T-helper 2 cell treated with Interferon-gamma antibody and Interleukin-4, amounts not matched to agents 100 ng/mL and 5 ng/mL, for 36 hours (primary cell): ENCODE measurements around the gene ACO1. TPM values are rescaled to one million over a fixed set of nuclear protein-coding genes. Genes with fewer than 3 reads are reported as not detected.

Source experiments
- intact Hi-C: fragments of 100-400 bp; cut with micrococcal nuclease; formaldehyde crosslinking; loops from one replicate; pipeline ENCODE4 v1.15.1; 2023
- total RNA-seq: library from RNA; stranded (reverse); gene quantifications from 2 replicates; pipeline ENCODE4 v1.2.3, GENCODE V29; 2022

Gene ACO1
- total RNA-seq, 1 donor from 2014 or later, result 9.8 TPM

GRCh38 chr9:32483343-32483742, 98.9 kb downstream of the ACO1 start:
- intact Hi-C loops, result no loop called here

DNA sequence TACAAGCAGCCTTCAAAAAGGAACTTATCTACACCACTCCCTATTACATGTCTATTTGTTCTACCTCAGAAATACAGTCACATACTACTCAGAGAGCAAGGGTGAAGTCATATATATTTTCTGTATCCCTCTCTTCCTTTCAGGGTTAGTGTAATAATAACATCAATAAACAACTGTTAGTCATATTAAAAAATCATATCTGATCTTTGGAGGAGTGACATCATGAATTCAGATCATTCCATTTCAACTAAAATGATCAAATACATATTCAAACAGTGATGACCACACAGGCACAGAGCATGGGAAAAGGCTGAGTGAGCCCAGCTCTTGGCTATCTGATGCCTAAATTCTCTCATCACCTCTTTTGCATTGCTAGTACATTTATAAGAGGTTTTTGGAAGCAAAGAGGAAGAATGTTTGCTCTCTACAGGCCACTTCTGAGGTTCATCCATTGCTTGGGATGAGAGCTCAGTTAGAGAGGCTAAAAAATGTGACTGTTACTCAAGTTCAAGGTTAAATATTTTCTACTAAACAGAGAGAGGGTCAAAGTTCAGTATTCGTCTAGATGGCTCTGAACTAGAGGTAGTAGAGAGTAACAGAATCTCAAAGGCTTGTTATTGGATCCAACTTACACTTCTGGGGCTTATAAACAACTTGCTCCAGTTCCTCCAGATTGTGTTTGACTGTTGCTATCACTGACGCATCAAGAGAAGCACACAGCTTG, 102.6 kb downstream of the ACO1 start:
- intact Hi-C loops, result no loop called here

DNA sequence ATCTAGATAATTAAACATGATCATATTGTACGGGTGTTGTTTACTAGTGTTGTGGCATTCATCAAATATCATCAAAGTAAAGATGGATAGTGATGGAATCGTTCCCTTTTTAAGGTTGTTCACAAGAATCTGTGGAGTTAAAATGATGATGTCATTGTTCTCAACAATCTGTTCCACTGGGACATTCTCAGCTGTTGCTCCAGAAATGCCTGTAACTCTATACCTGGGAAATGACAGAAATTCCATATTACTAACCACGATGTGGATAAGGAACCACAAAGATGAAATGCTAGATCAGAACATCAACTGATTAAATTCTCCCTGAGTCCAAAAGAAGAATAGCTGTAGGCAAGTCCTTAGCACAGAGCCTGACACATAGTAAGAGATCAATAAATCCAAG, 103.5 kb downstream of the ACO1 start:
- intact Hi-C loops, result no loop called here

DNA sequence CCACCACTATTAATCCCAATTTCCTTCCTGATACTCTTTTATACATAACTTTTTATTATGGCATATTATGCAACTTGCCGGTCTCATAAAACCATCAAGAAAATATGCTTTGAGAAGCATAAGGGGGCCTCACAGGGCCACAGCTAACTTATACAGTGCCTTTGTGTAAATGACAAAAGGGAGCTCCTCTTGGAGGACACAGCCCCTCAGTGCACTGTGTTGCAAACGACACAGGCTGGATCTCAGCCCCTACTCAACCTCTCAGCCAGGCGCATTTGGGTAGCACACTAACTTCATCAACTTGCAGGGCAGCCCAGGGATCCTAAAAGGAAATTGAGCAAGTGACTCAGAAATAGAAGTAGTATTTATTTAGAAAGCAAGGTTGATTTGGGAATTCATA, 106.2 kb downstream of the ACO1 start:
- intact Hi-C loops, result no loop called here

GRCh38 chr9:32497921-32498320, 113.5 kb downstream of the ACO1 start:
- intact Hi-C loops, result no loop called here

- intact Hi-C loops, result no loop called here
Observed at GRCh38 chr9:32500768-32501167, 116.3 kb downstream of the ACO1 start.

DNA sequence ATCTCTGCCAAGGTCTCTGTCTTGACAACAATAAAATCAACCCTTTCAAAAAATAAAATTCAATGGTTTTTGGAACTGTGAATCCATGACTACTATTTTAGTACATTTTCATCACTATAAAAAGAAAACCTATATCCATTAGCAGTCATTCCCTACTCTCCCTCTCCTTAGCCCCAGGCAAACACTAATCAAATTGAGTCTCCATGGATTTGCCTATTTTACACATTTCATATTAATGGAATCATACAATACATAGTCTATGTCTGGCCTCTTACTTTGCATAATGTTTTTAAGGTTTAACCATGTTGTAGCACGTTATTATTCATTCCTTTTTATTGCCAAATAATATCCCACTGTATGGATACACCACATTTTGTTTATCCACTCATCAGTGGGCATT, 117.4 kb downstream of the ACO1 start:
- intact Hi-C loops, result no loop called here

- intact Hi-C loops, result no loop called here
Observed at GRCh38 chr9:32502464-32502863, 118.0 kb downstream of the ACO1 start.

DNA sequence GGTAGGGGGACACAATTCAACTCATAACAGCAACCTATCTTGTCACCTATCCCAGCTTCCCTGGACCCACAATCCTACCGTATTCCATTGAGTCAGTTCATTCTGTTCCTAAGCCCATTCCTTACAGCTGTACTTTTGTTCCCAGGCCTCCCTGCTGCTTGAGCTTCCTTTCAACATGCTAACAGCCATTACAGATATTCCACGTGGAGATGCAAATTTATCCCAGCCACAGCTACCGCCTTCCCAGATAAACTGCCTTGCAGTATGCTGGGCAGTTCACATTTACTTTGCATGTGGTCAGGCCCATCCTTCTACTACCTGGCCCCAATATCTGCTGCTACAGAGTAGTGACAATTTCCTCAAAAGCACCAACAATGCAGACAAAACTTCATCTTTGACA, 118.6 kb downstream of the ACO1 start:
- intact Hi-C loops, result no loop called here

Other genes with a start within 250 kb of the ACO1 start
- gene RIGI, start 141.6 kb downstream of the ACO1 start, total RNA-seq, result 14.4 and 15.2 TPM in 2 replicates
- gene SMIM27, start 167.7 kb downstream of the ACO1 start, total RNA-seq, result 7.8 and 11.9 TPM in 2 replicates
- 12.0 and 12.4 TPM in 2 replicates for gene TOPORS, start 167.9 kb downstream of the ACO1 start, total RNA-seq
- gene NDUFB6, start 188.5 kb downstream of the ACO1 start, total RNA-seq, result 40.1 and 44.3 TPM in 2 replicates